ENCODE measurements around the gene MYO3B.

DNA sequence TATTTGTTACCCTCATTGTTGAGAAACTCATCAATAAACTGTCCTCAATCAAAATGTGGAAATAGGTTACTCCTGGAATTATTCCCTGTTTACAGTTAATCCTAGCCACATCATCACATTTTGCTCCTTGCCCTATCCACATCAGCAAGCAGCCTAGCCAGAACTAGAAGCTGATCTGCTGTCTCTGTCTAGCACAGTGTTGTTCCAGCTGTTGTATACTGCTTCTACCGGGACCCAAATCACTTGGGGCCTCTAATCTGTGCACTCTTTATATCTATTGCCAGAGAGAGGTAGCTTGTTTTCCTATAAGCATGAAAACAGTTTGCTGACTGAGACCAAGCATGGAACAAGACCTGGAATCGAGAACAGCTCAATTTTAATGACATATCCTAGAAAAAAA is 341.0 kb downstream of the MYO3B start:
- TF ChIP-seq POLR2A (IDR thresholded peaks at IDR 0.05; ENCODE audit: extremely low read depth, insufficient read length) = no peak
- no peak for TF ChIP-seq CTCF (IDR thresholded peaks at IDR 0.05; ENCODE audit: low read depth, low read length)
- TF ChIP-seq, protein P1, sequence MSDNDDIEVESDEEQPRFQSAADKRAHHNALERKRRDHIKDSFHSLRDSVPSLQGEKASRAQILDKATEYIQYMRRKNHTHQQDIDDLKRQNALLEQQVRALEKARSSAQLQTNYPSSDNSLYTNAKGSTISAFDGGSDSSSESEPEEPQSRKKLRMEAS (IDR thresholded peaks at IDR 0.05; ENCODE audit: low read depth, low read length) = no peak
- TF ChIP-seq MYC (IDR thresholded peaks at IDR 0.05; ENCODE audit: low read depth, low read length) = no peak

Data from NB4 (cell line).